ENCODE measurements around the gene MAPK8IP2. TPM values are rescaled to one million over a fixed set of nuclear protein-coding genes. Genes with fewer than 3 reads are reported as not detected.

Gene MAPK8IP2
- total RNA-seq (2014; rRNA removed; shearing (Covaris generic); ENCODE audit: low replicate concordance): 3.0 and 5.5 TPM in 2 replicates

- DNase-seq (ENCODE audit: low read depth): no peak
- in situ Hi-C loops (cut with HindIII; ENCODE audit: low pct_unique_long_range_greater_than_20kb, low sequenced_read_pairs): no loop called here
Measured at GRCh38 chr22:50600538-50600937, at the start of gene MAPK8IP2. Gene MAPK8IP2, plus strand, starts transcription at chr22:50600793. Its CDS starts 26 bp downstream, at chr22:50600819.

GRCh38 chr22:50551160-50551752 lies 49.3 kb upstream of the MAPK8IP2 start:
- no peak for DNase-seq (ENCODE audit: low read depth)
- in situ Hi-C loops (cut with HindIII; ENCODE audit: low pct_unique_long_range_greater_than_20kb, low sequenced_read_pairs): no loop called here

GRCh38 chr22:50553310-50553709 lies 47.3 kb upstream of the MAPK8IP2 start:
- in situ Hi-C loops (cut with HindIII; ENCODE audit: low pct_unique_long_range_greater_than_20kb, low sequenced_read_pairs): no loop called here
- DNase-seq (ENCODE audit: low read depth): no peak

- in situ Hi-C loops (cut with HindIII; ENCODE audit: low pct_unique_long_range_greater_than_20kb, low sequenced_read_pairs): no loop called here
- no peak for DNase-seq (ENCODE audit: low read depth)
Measured at GRCh38 chr22:50556703-50557102, 43.9 kb upstream of the MAPK8IP2 start.

- DNase-seq (ENCODE audit: low read depth): no peak
- in situ Hi-C loops (cut with HindIII; ENCODE audit: low pct_unique_long_range_greater_than_20kb, low sequenced_read_pairs): no loop called here
Measured at GRCh38 chr22:50560034-50560433, 40.6 kb upstream of the MAPK8IP2 start.

- DNase-seq (ENCODE audit: low read depth): no peak
- in situ Hi-C loops (cut with HindIII; ENCODE audit: low pct_unique_long_range_greater_than_20kb, low sequenced_read_pairs): no loop called here
Measured at GRCh38 chr22:50561401-50562358, 38.9 kb upstream of the MAPK8IP2 start.

GRCh38 chr22:50562523-50563412 lies 37.8 kb upstream of the MAPK8IP2 start, which contains the start of gene SYCE3:
Gene SYCE3, minus strand, starts transcription at chr22:50562919. Its CDS starts 6,514 bp downstream, at chr22:50556405.
- in situ Hi-C loops (cut with HindIII; ENCODE audit: low pct_unique_long_range_greater_than_20kb, low sequenced_read_pairs): no loop called here
- peak; percentile 97 for DNase-seq (ENCODE audit: low read depth)

GRCh38 chr22:50563413-50564160 lies 37.0 kb upstream of the MAPK8IP2 start:
- no peak for DNase-seq (ENCODE audit: low read depth)
- in situ Hi-C loops (cut with HindIII; ENCODE audit: low pct_unique_long_range_greater_than_20kb, low sequenced_read_pairs): no loop called here

GRCh38 chr22:50564289-50564688 lies 36.3 kb upstream of the MAPK8IP2 start:
- in situ Hi-C loops (cut with HindIII; ENCODE audit: low pct_unique_long_range_greater_than_20kb, low sequenced_read_pairs): no loop called here
- DNase-seq (ENCODE audit: low read depth): no peak

- DNase-seq (ENCODE audit: low read depth): no peak
- in situ Hi-C loops (cut with HindIII; ENCODE audit: low pct_unique_long_range_greater_than_20kb, low sequenced_read_pairs): no loop called here
Measured at GRCh38 chr22:50567721-50568252, 32.8 kb upstream of the MAPK8IP2 start.

GRCh38 chr22:50568626-50569025 lies 32.0 kb upstream of the MAPK8IP2 start:
- no peak for DNase-seq (ENCODE audit: low read depth)
- in situ Hi-C loops (cut with HindIII; ENCODE audit: low pct_unique_long_range_greater_than_20kb, low sequenced_read_pairs): no loop called here

GRCh38 chr22:50569041-50569459 lies 31.5 kb upstream of the MAPK8IP2 start:
- in situ Hi-C loops (cut with HindIII; ENCODE audit: low pct_unique_long_range_greater_than_20kb, low sequenced_read_pairs): no loop called here
- no peak for DNase-seq (ENCODE audit: low read depth)

GRCh38 chr22:50569896-50570535 lies 30.6 kb upstream of the MAPK8IP2 start:
- DNase-seq (ENCODE audit: low read depth): peak; percentile 35
- in situ Hi-C loops (cut with HindIII; ENCODE audit: low pct_unique_long_range_greater_than_20kb, low sequenced_read_pairs): no loop called here

GRCh38 chr22:50570861-50571260 lies 29.7 kb upstream of the MAPK8IP2 start:
- in situ Hi-C loops (cut with HindIII; ENCODE audit: low pct_unique_long_range_greater_than_20kb, low sequenced_read_pairs): no loop called here
- no peak for DNase-seq (ENCODE audit: low read depth)

- in situ Hi-C loops (cut with HindIII; ENCODE audit: low pct_unique_long_range_greater_than_20kb, low sequenced_read_pairs): no loop called here
- DNase-seq (ENCODE audit: low read depth): no peak
Measured at GRCh38 chr22:50571264-50572175, 29.1 kb upstream of the MAPK8IP2 start.

- in situ Hi-C loops (cut with HindIII; ENCODE audit: low pct_unique_long_range_greater_than_20kb, low sequenced_read_pairs): no loop called here
- DNase-seq (ENCODE audit: low read depth): no peak
Measured at GRCh38 chr22:50572965-50573364, 27.6 kb upstream of the MAPK8IP2 start.

Data from Caki2 (cell line).